H1 (cell line): Measurements from ENCODE around the gene PRKD3. TPM values are rescaled to one million over a fixed set of nuclear protein-coding genes. Genes with fewer than 3 reads are reported as not detected.

Experiments used
- KDM4A ChIP-seq: IDR thresholded peaks from one replicate; pipeline ENCODE4 v1.7.1; 2012; ENCODE audit warnings: low read depth, mild to moderate bottlenecking, moderate library complexity, low read length, inconsistent platforms; ENCODE audit not compliant: severe bottlenecking
- POLR2A ChIP-seq, 2 experiments: IDR thresholded peaks; 1 replicate in 1 of 2; 2 replicates in 1 of 2; pipeline ENCODE4 v1.6.1; 2011; ENCODE audit warnings: low read depth in 2 of 2, low read length in 2 of 2, mild to moderate bottlenecking in 2 of 2; ENCODE audit errors: control extremely low read depth in 1 of 2
- POLR2AphosphoS5 ChIP-seq: IDR thresholded peaks from 2 replicates; pipeline ENCODE4 v1.6.1; 2011; ENCODE audit warnings: low read depth, low read length
- SIRT6 ChIP-seq: IDR thresholded peaks from one replicate; pipeline ENCODE4 v1.7.1; 2012; ENCODE audit warnings: low read length, inconsistent platforms
- polyA plus RNA-seq, 7 experiments: library from polyadenylated mRNA; depleted of rRNA in 3 of 7; stranded (reverse) in 5 of 7; unstranded in 2 of 7; fragments of >200 nt in 5 of 7; fragments of 200-250 nt in 2 of 7; gene quantifications; 1 replicate in 5 of 7; 2 replicates in 1 of 7; 4 replicates in 1 of 7; pipeline versions ENCODE4 v1.2.1 to v1.2.3, GENCODE V29; 2011 to 2013; ENCODE audit warnings: missing spikeins in 2 of 7, mixed read lengths in 2 of 7
- total RNA-seq: library from RNA; stranded (reverse); fragmentation: NEBNext Ultra II Directional; extraction: Animal tissue kit (Norgen Biotek cat#: 25700); gene quantifications from 2 replicates; pipeline ENCODE4 v1.2.1, GENCODE V29; 2021

Gene PRKD3
- total and polyA plus RNA-seq, 2 of the 8 experiments (the other 6 are each of a cell fraction or from before 2014, with no cell fraction given), result 12.0 to 63.3 TPM

DNA sequence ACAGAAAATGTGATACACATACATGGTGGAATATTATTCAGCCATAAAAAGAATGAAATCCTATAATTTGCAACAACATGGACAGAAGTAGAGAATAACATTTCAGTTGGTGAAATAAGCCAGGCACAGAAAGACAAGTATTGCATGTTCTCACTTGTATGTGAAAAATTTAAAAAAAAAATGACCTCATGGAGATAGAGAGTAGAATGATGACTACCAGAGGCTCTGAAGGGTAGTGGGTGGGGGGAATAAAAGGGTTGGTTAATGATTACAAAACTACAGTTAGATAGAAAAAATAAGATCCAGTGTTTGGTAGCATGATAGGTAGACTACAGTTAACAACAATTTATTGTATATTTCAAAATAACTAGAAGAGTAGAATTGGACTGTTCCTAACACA is 24.5 kb downstream of the PRKD3 start (continued):
- TF ChIP-seq POLR2A (IDR thresholded peaks at IDR 0.05; ENCODE audit: control extremely low read depth in 1 of 2, low read depth in 2 of 2, low read length in 2 of 2), result no peak
- TF ChIP-seq SIRT6, result no peak
- TF ChIP-seq POLR2AphosphoS5, result no peak
- TF ChIP-seq KDM4A, result no peak
